LNCaP clone FGC (cell line): ENCODE results near the gene CIT.
"Not testable (repeated sequence)": the region's sequence is repeated elsewhere in the genome, so short reads cannot be mapped to it uniquely, and the experiment has no call there.

Experiments used
- DNase-seq: peaks from one replicate; pipeline ENCODE4 v3.0.0-alpha.2; 2011; ENCODE audit warnings: low read depth
- H3K4me3 ChIP-seq: 2 replicates; pipeline ENCODE4 v1.5.1; 2011; ENCODE audit warnings: mild to moderate bottlenecking, low read depth, low read length, control low read depth
- TF ChIP-seq, protein P1 (sequence below): IDR thresholded peaks from 2 replicates; pipeline ENCODE4 v1.5.1; 2012; ENCODE audit warnings: mild to moderate bottlenecking; ENCODE audit not compliant: control insufficient read depth, insufficient read depth; ENCODE audit errors: extremely low read depth

The CIT gene

DNA sequence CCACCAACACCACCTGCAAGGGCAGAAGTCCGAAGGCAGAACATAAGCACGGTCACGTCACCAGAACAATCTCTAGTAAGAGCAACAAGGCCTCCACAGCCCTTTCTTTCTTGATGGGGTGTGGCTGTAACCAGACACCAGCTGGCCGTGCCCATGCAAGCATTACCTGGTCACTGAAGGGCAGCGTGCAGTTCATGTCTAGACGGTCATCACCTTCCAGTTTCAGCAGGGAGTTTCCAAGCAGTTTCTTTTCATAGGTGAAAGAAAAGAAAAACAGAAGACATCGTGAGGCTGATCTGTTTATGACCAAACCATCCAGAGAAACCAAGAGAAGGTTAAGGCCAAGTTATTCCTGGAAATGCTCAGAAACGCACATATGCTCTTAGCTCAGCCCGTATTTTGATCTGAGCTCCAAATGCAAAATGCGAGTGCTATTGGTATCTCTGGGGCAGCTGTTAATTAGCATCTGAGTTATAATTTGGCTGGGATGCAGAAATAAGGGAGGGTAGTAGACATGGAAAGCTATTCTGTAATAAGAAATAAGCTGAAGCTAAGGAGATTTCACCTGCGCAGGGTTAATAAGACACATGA lies 166.7 kb downstream of the CIT start:
- H3K4me3 ChIP-seq = no peak overlapping the region
- TF ChIP-seq, protein P1, sequence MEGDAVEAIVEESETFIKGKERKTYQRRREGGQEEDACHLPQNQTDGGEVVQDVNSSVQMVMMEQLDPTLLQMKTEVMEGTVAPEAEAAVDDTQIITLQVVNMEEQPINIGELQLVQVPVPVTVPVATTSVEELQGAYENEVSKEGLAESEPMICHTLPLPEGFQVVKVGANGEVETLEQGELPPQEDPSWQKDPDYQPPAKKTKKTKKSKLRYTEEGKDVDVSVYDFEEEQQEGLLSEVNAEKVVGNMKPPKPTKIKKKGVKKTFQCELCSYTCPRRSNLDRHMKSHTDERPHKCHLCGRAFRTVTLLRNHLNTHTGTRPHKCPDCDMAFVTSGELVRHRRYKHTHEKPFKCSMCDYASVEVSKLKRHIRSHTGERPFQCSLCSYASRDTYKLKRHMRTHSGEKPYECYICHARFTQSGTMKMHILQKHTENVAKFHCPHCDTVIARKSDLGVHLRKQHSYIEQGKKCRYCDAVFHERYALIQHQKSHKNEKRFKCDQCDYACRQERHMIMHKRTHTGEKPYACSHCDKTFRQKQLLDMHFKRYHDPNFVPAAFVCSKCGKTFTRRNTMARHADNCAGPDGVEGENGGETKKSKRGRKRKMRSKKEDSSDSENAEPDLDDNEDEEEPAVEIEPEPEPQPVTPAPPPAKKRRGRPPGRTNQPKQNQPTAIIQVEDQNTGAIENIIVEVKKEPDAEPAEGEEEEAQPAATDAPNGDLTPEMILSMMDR = no peak
- no peak for DNase-seq

DNA sequence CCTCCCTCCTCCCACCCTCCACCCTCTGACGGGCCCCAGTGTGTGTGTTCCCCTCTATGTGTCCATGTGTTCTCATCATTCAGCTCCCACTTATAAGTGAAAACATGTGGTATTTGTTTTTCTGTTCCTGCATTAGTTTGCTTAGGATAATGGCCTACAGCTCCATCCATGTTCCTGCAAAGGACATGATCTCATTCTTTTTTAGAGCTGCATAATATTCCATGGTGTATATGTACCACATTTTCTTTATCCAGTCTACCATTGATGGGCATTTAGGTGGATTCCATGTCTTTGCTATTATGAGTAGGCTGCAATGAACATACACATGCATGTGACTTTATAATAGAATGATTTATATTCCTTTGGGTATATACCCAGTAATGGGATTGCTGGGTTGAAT lies 170.7 kb downstream of the CIT start:
- DNase-seq, H3K4me3 ChIP-seq: not testable (repeated sequence)

DNA sequence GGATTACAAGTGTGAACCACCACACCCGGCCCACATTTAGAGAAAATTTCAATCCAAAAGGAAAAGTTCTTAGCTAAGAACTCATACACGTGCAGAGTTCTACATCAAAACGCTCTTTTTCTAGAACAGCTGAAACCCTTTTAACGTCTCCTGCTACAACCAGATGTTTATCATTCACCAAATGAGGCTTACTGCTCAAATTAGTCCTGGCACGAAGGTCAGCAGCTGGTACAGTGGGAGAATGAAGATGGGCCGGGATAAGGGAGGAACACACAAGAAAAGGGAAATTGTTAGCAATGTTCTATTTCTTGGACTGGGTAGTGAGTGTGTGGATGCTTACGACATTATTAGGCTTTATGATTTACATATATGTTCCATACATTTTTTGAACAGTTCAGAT lies 171.9 kb downstream of the CIT start:
- no peak overlapping the region for H3K4me3 ChIP-seq
- DNase-seq = no peak
- TF ChIP-seq, protein P1 = no peak

DNA sequence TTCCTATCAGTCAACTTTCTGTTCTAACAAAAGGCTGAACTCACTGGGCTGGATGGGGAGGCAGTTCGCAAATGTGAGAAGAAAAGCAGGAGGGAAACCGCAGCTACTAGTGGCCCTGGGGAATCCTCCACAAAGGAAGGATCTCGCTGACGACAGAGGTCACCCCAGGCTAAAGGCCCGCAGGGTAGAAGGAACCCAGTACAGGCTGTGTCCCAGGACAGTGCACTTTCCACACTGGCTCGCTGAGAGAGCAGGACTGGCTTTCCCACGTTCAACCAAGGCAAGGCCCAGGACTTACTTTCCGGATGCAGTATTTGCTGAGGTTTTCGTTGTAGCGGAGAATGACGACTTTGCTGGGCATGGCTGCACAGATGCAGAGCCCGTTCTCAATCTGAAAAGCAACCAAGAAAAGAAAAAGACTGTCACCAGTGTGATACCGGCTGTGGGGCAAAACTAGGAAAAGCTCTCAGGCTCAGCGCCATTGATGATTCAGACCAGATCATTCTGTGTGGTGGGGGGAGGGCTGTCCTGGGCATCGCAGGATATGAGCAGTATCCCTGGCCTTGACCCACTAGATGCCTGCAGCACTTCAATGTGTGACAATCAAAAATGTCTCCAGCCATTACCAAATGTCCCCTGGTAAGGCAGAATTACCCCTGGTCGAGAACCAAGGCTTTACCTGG lies 172.9 kb downstream of the CIT start:
- DNase-seq = no peak
- no peak overlapping the region for H3K4me3 ChIP-seq
- TF ChIP-seq, protein P1 = no peak

DNA sequence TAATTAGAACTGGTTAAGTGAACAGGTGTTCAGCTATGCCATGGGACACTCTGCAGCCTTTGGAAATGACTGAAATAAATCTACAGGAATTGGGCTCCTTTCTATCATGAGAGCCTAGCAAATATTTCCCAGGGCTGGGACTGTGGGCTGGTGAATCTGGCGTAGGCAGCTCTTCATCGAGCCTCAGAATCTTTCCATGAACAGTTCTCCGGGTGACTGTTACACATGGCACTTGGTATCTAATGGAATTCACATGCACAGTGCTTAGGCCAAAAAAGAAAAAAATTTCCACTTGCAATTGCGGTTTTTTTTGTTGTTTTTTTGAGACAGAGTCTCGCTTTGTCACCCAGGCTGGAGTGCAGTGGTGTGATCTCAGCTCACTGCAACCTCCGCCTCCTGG lies 177.0 kb downstream of the CIT start:
- H3K4me3 ChIP-seq = no peak overlapping the region
- TF ChIP-seq, protein P1 = no peak
- no peak for DNase-seq

DNA sequence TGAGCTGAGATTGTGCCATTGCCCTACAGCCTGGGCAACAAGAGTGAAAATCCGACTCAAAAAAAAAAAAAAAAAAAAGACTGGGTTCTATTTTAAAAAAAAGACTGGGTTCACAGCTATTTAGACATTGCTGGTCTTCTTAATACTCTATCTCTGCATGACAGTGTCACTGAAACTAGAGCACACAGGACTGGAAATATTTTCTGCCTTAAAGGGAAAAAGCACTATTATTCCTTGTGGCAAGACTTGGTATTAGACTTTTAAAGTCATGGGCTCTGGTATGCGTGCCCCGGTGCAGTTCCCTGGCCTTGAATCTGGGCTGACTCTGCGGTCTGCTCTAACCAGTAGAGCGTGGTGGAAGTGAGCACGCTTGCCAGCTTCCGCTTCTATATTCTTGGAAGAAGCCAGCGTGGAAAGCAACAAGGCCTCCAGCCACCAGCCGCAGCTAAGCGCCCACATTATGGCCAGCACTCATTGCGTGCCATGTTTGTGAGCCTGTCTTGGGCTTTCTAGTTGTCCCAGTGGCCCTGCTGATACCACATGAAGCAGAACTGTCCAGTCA lies 177.8 kb downstream of the CIT start:
- DNase-seq = no peak
- no peak overlapping the region for H3K4me3 ChIP-seq
- TF ChIP-seq, protein P1 = no peak

DNA sequence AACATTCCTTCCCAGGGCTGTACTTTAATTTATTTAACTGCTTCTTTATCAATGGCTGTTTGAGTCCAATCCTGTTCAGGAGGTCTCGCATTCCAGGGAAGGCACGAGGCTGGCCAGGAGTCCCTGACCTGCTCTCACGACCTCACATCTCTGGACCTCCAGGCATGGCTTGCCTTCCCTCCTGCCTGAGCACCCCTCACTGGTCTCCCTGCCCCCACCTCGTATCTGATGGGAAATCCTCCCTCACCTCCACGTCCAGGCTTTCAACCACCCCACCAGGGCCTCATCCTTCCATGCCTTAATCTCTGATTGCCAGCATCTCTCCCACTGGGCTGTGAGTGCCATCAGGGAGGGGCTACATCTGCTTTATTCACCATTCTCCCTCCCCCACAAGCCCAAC lies 180.2 kb downstream of the CIT start:
- no peak for DNase-seq
- TF ChIP-seq, protein P1 = no peak
- no peak overlapping the region for H3K4me3 ChIP-seq
